ENCODE measurements around the gene TINCR.
"Not testable (repeated sequence)": the region's sequence is repeated elsewhere in the genome, so short reads cannot be mapped to it uniquely, and the experiment has no call there.

The TINCR gene

GRCh38 chr19:5567360-5567969 is at the start of gene TINCR:
TINCR (minus strand) TSS chr19:5567953.
- no peak for DNase-seq

- no peak for DNase-seq
These were observed 49.3 kb upstream of the TINCR start for GRCh38 chr19:5617080-5617479.

GRCh38 chr19:5615756-5616327 is 48.1 kb upstream of the TINCR start:
- DNase-seq: no peak

GRCh38 chr19:5612891-5613865 is 45.4 kb upstream of the TINCR start:
- no peak for DNase-seq

- no peak for DNase-seq
These were observed 42.2 kb upstream of the TINCR start for GRCh38 chr19:5609881-5610448.

- DNase-seq: not testable (repeated sequence)
These were observed 41.0 kb upstream of the TINCR start for GRCh38 chr19:5608766-5609165.

- no peak for DNase-seq
These were observed 40.5 kb upstream of the TINCR start for GRCh38 chr19:5608291-5608690.

- DNase-seq: no peak
These were observed 39.8 kb upstream of the TINCR start for GRCh38 chr19:5607318-5608275.

- DNase-seq: no peak
These were observed 37.6 kb upstream of the TINCR start for GRCh38 chr19:5605362-5605761.

- no peak for DNase-seq
These were observed 35.9 kb upstream of the TINCR start for GRCh38 chr19:5603626-5604025.

GRCh38 chr19:5600797-5601196 is 33.0 kb upstream of the TINCR start:
- no peak for DNase-seq

- DNase-seq: no peak
These were observed 28.0 kb upstream of the TINCR start for GRCh38 chr19:5595745-5596144.

- no peak for DNase-seq
These were observed 27.4 kb upstream of the TINCR start for GRCh38 chr19:5595129-5595528.

GRCh38 chr19:5594521-5594950 is 26.8 kb upstream of the TINCR start:
- no peak for DNase-seq

- no peak for DNase-seq
These were observed 25.8 kb upstream of the TINCR start for GRCh38 chr19:5593343-5594255.

GRCh38 chr19:5592531-5593342 is 25.0 kb upstream of the TINCR start:
- no peak for DNase-seq

GRCh38 chr19:5591476-5591875 is 23.7 kb upstream of the TINCR start:
- no peak for DNase-seq

GRCh38 chr19:5590865-5591154 is 23.1 kb upstream of the TINCR start:
- no peak for DNase-seq

- DNase-seq: no peak
These were observed 22.6 kb upstream of the TINCR start for GRCh38 chr19:5590151-5590864.
